Subcutaneous adipose tissue (tissue), 4 donors: Measurements from ENCODE around the gene PGRMC2. TPM values are rescaled to one million over a fixed set of nuclear protein-coding genes. Genes with fewer than 3 reads are reported as not detected.

Experiments
- CTCF ChIP-seq: fragments of 450-650 bp; IDR thresholded peaks from one replicate; pipeline ENCODE4 v1.5.1; 2016; ENCODE audit warnings: low read depth, mild to moderate bottlenecking, control low read depth, antibody characterized with exemption, moderate library complexity
- total RNA-seq, 4 donors: library from RNA; depleted of rRNA; stranded (reverse); fragments of >200 nt; gene quantifications; one replicate each; pipeline ENCODE4 v1.1.0, GENCODE V29; 2016

The PGRMC2 gene
- total RNA-seq, 4 donors from 2014 or later = 59.7 to 106 (median 67.9) TPM

GRCh38 chr4:128268970-128269369, 18.6 kb downstream of the PGRMC2 start:
- TF ChIP-seq CTCF = no peak

GRCh38 chr4:128267745-128268144, 19.9 kb downstream of the PGRMC2 start:
- no peak for TF ChIP-seq CTCF

GRCh38 chr4:128256539-128256938, 31.1 kb downstream of the PGRMC2 start:
- no peak for TF ChIP-seq CTCF

- no peak for TF ChIP-seq CTCF
These were observed 31.7 kb downstream of the PGRMC2 start for GRCh38 chr4:128255906-128256305.

- TF ChIP-seq CTCF = no peak
These were observed 37.6 kb downstream of the PGRMC2 start for GRCh38 chr4:128249787-128250668.

- TF ChIP-seq CTCF = no peak
These were observed 39.7 kb downstream of the PGRMC2 start for GRCh38 chr4:128247906-128248305.

GRCh38 chr4:128244379-128244778, 43.2 kb downstream of the PGRMC2 start:
- no peak for TF ChIP-seq CTCF
